D721Med (cell line): Measurements from ENCODE around the gene MAPK8IP2.
"Not testable (repeated sequence)": the region's sequence is repeated elsewhere in the genome, so short reads cannot be mapped to it uniquely, and the experiment has no call there.

Source experiments
- DNase-seq: peaks from one replicate; pipeline ENCODE4 v3.0.0; 2011; ENCODE audit warnings: low spot score; ENCODE audit not compliant: insufficient read length
- FAIRE-seq: peaks from 2 replicates; lab custom pipeline; 2011; peaks lifted over from hg19 to GRCh38; lab: Jason Lieb, UNC
- CTCF ChIP-seq: IDR thresholded peaks from 2 replicates; pipeline ENCODE4 v1.5.1; 2012; ENCODE audit warnings: mild to moderate bottlenecking, control low read depth; ENCODE audit not compliant: insufficient read depth; ENCODE audit errors: missing control alignments

MAPK8IP2 gene

GRCh38 chr22:50605613-50606074 is 5.1 kb downstream of the MAPK8IP2 start:
- no peak for TF ChIP-seq CTCF
- FAIRE-seq (no peak), DNase-seq (no peak)

GRCh38 chr22:50606165-50606945 is 5.8 kb downstream of the MAPK8IP2 start:
- TF ChIP-seq CTCF: no peak
- DNase-seq: no peak
- FAIRE-seq: no peak

GRCh38 chr22:50606946-50607658 is 6.5 kb downstream of the MAPK8IP2 start:
- DNase-seq (no peak), FAIRE-seq (no peak)
- TF ChIP-seq CTCF: no peak

GRCh38 chr22:50607659-50608020 is 7.0 kb downstream of the MAPK8IP2 start:
- TF ChIP-seq CTCF: no peak
- no peak for FAIRE-seq
- DNase-seq: no peak

GRCh38 chr22:50608058-50608840 is 7.7 kb downstream of the MAPK8IP2 start:
- DNase-seq, FAIRE-seq: not testable (repeated sequence)

GRCh38 chr22:50608996-50609395 is 8.4 kb downstream of the MAPK8IP2 start:
- DNase-seq (no peak), FAIRE-seq (no peak)
- TF ChIP-seq CTCF: no peak

- FAIRE-seq: no peak
- no peak for DNase-seq
- no peak for TF ChIP-seq CTCF
These were observed 9.0 kb downstream of the MAPK8IP2 start for GRCh38 chr22:50609599-50609998.
